Right renal pelvis (tissue), 4 donors: Measurements from ENCODE around the gene CACNA2D4. TPM values are rescaled to one million over a fixed set of nuclear protein-coding genes. Genes with fewer than 3 reads are reported as not detected.

Experiments
- DNase-seq, 4 donors: peaks; one replicate each; pipeline ENCODE4 v3.0.0-alpha.2; 2013; ENCODE audit warnings: low read depth in 4 of 4, low spot score in 3 of 4, missing footprints in 1 of 4
- polyA plus RNA-seq, 4 donors: library from polyadenylated mRNA; unstranded; fragments of 120-200 nt; gene quantifications; one replicate each; pipeline ENCODE4 v1.2.1, GENCODE V29; 2013; ENCODE audit not compliant: insufficient read length in 4 of 4

Gene CACNA2D4
- polyA plus RNA-seq, 4 donors = 1.9 to 3.0 (median 2.3) TPM

DNA sequence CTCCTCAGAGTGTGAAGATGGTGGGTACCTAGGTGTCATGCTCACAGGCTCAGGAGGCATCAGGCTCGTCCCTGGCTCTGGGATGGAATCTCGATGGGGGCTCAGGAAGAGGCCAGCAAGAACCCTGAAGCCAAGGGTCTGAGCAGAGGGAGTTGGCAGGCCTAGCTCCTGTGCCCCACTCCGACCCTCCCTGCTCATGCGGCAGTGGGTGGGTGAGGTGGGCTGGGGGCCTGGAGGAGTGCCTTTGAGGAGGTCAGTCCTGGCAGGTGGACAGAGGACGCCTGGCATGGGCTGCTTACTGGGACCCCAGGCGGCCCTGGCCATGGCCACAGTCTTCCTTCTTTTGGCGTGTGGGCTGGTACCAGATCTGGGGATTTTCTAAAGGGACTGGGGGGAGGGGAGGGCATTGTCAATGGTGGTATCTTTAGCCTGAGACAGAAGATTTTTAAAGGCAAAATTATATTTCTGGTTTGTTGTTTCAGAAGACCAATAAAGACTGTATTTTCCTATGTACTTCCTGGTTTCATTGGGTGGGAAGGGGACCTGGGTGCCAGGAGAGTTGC lies 82.1 kb downstream of the CACNA2D4 start:
- no peak for DNase-seq

GRCh38 chr12:1835211-1836131 lies 83.0 kb downstream of the CACNA2D4 start:
- no peak for DNase-seq

GRCh38 chr12:1834186-1834925 lies 84.1 kb downstream of the CACNA2D4 start:
- no peak for DNase-seq

- no peak for DNase-seq
Measured at GRCh38 chr12:1833596-1834028, 84.8 kb downstream of the CACNA2D4 start.

GRCh38 chr12:1832801-1833595 lies 85.5 kb downstream of the CACNA2D4 start:
- DNase-seq = no peak

DNA sequence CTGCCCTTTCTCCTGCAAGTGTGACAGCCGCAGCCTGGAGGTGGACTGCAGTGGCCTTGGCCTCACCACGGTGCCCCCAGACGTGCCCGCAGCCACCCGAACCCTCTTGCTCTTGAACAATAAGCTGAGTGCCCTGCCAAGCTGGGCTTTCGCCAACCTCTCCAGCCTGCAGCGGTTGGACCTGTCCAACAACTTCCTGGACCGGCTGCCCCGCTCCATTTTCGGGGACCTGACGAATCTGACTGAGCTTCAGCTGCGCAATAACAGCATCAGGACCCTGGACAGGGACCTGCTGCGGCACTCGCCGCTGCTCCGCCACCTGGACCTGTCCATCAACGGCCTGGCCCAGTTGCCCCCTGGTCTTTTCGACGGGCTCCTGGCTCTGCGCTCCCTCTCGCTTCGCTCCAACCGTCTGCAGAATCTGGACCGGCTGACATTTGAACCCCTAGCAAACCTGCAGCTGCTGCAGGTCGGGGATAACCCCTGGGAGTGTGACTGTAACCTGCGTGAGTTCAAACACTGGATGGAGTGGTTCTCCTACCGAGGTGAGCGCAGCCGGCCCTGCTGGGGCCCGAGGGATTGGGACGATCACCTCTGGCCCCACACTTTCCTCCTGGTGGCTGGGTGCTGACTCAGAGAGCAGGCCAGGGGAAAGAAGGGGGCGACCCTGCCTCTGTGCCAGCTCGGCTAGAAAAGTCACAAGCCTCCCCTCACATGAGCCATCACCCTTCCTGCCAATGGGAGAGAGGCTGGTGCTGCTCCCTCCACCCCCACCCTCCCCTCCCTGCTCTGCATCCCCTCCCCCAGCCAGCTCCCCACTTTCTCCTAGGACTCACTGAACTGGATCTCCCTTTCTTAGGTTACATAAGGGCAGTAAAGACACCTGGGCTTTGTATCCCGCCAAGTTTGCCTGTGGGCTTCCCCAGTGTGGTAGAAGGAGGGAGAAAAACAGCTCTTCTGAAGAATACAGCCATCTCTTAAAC lies 87.2 kb downstream of the CACNA2D4 start:
- peak; percentile 79 to 87 (median 82) for DNase-seq

GRCh38 chr12:1830401-1830845 lies 88.0 kb downstream of the CACNA2D4 start:
- no peak for DNase-seq

DNA sequence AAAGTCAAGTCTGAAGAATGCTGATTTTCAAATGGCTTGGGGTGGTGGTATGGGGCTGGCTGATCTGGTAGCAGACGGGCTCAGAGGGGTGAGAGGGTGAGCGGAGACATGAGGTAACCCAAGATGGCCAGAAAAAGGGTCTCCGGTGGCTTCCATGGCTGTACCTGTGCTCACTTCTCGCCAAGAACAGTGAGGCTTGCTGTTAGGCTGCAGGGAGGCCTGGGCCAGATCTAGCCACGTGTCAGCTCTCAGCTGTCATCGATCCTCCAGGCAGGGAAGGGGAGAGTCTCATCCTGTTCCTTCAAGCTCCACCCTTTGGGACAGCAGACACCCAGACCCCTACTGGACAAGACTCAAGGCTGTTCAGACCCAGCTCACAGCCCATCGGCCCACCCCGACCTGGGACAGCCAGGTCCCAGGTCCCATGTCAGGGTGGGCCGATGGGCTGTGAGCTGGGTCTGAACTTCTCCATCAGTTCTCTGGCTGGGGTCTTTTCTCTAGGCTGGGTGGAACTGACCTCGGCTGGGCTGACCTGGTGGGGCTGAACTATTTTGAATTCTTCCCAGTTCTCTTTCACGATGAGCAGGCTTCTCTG lies 89.0 kb downstream of the CACNA2D4 start:
- DNase-seq = no peak

DNA sequence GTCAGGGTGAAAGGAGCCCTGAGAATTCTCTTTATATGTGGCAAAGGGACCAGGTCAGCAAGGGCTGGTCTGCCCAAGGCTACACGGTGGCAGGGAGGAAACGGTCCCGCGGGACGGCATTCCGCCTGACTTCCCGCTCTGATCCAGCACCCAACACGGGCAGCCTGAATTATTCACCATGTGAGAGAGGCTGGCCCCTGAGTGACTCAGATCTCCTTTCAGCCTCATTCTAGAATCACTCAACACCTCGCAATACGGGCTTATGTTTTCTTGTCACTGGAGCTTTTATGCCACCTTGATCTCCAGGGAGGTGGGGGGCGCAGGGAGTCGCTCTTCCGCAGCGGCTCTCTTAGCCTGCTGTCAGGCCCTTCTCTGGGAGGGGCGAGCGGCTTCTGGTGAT lies 89.6 kb downstream of the CACNA2D4 start:
- no peak for DNase-seq

DNA sequence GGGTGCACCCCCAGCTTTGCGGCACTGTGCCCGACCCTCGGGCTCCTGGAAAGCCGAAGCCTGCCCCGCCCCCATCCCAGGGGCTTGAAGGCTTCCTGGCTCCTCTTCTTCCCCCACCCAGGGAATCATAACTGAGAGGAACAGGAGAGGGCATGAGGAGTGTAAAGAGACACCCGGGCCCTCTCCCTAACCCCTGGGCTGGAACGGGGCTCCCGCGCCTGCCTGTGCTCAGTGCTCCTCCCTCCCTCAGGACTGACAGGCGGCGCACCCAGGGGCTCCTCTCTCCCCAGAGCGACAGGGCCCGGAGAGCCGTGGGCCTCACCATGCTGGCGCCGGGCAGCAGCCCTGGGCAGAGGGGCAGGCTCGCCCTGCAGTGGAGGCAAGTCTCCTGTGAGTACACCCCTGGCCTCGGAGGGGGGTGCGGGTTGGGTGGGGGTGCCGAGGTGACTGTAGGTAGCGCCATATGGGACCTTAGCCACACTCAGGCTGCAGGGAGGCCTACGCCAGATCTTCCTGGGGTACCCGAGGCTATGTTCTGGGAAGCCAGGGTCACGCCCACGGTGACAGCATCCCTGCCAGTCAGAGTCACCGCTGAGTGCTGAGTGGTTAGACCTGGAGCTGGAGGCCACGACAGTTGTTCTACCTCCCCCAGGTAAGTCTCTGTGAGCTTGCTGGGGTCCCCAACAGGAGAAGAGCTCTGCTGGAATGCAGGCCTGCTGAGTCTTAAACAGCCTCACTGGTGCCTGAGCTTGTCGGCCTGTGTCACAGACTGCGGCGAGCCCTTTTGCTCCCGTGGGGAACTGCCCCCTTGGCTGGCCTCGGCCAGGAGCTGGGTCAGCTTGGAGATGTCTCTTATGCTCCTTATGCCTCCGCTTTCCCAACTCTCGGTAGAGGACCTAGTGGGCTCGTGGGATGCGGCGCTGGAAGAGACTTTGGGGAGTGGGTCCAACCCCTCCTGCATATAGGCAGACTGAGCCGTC lies 90.3 kb downstream of the CACNA2D4 start:
- DNase-seq = no peak

- DNase-seq = no peak
Measured at GRCh38 chr12:1826867-1827705, 91.4 kb downstream of the CACNA2D4 start.

GRCh38 chr12:1826401-1826800 lies 92.1 kb downstream of the CACNA2D4 start:
- no peak for DNase-seq

DNA sequence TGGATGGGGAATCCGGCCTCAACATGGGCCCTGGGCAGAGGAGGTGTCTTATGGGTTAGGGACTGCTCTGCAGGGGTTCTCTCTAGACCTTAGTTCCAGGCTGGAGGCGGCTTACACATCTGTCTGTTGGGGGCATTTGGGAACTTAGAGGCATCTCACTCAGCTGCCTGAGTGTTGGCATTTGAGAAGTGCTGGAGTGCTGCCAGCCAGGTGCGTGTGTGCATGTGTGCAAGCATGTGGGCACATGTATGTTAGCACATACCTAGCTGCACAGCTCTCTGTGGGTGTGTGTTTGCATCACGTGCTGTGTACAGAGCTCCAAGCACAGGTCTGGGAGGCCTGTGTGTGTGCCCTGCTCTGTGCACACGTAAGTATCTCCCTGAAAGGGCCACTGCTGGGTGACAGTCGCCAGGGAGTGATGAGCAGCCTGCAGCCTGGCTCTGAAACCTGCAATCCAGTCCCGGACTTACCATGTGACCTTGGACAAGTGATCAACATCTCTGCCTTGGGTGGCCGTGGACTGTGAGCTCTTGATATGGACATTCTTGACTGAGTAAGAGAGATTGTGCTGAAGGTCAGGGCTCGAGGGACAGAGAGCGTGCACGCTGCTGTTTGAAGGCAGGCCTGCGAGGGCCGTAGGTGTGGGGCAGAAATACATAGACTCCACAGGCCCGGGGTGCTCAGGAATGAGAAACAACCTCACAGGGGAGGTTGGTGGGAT lies 92.9 kb downstream of the CACNA2D4 start:
- no peak for DNase-seq

DNA sequence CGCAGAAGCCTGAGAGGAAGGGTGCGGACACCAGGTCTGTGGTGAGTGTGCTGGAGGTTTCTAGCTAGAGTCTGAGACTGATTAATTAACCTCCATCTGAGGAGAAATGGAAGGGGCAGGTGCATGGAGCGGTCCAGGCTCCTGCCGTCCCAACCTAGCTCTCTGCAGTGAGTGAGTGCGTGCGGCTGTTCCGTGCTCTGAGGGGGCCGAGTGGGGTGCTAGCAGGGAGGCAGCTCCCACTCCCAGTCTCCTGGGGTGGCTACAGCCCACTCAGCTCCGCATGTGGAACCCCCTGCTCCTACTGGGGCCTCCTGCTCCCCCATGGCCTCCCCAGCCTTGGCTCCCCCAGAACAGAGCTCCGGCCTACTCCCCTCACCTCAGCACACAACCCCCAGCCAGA lies 95.2 kb downstream of the CACNA2D4 start:
- no peak for DNase-seq

DNA sequence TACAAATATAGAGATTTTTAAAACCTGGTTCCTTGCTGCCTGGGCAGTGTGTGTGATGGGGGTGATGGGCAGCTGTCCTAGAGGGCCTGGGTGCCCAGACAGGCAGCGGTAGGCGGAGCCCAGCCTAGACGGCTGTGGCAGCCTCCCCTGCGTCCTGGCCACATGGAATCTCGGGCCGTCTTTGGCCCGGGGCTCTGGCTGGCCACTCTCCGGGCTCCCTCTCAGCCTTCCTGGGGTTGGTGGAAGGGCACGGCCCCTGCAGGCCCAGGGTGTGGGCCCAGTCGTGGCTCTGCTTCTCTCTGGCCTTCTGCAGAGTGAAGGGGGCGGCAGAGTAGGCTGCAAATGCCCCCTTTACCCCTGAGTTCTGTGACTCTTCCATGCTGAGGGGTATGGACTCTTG lies 95.8 kb downstream of the CACNA2D4 start:
- DNase-seq = no peak

GRCh38 chr12:1821805-1822204 lies 96.6 kb downstream of the CACNA2D4 start:
- no peak for DNase-seq
